GM21825 (cell line): ENCODE data around the gene ATG4B.

Experiments
- ATAC-seq: cut with Tn5 transposase; IDR thresholded peaks from one replicate; pipeline ENCODE4 v1.9.1; 2021; ENCODE audit warnings: mild to moderate bottlenecking, moderate library complexity; ENCODE audit not compliant: unreplicated experiment

Gene ATG4B

GRCh38 chr2:241612156-241613016, 25.1 kb upstream of the ATG4B start:
- ATAC-seq, result no peak

GRCh38 chr2:241613017-241613780, 24.3 kb upstream of the ATG4B start:
- no peak for ATAC-seq

- ATAC-seq, result no peak
Measured at GRCh38 chr2:241615041-241615440, 22.5 kb upstream of the ATG4B start.

GRCh38 chr2:241615522-241616052, 21.9 kb upstream of the ATG4B start:
- ATAC-seq, result no peak

GRCh38 chr2:241616168-241617125, 21.0 kb upstream of the ATG4B start:
- ATAC-seq, result no peak

- no peak for ATAC-seq
Measured at GRCh38 chr2:241617431-241618154, 19.9 kb upstream of the ATG4B start.

- ATAC-seq, result no peak
Measured at GRCh38 chr2:241618296-241618805, 19.1 kb upstream of the ATG4B start.

- no peak for ATAC-seq
Measured at GRCh38 chr2:241618829-241619228, 18.7 kb upstream of the ATG4B start.

GRCh38 chr2:241619597-241620418, 17.7 kb upstream of the ATG4B start:
- ATAC-seq, result no peak

- no peak for ATAC-seq
Measured at GRCh38 chr2:241620419-241620769, 17.1 kb upstream of the ATG4B start.

GRCh38 chr2:241627675-241628074, 9.8 kb upstream of the ATG4B start:
- ATAC-seq, result no peak

GRCh38 chr2:241629762-241630435, 7.6 kb upstream of the ATG4B start:
- no peak for ATAC-seq

- ATAC-seq, result no peak
Measured at GRCh38 chr2:241632478-241633325, 4.8 kb upstream of the ATG4B start.

GRCh38 chr2:241633561-241633960, 3.9 kb upstream of the ATG4B start:
- ATAC-seq, result no peak

GRCh38 chr2:241635756-241636155, 1.7 kb upstream of the ATG4B start:
- ATAC-seq, result no peak

- peak; percentile 25 for ATAC-seq
Measured at GRCh38 chr2:241636182-241637017, 1.1 kb upstream of the ATG4B start.
